Activated T-cell treated with anti-CD3 and anti-CD28 coated beads, Interleukin-2, amount 50 U/mL, for 48 hours (primary cell): ENCODE measurements around the gene FUT3.
A peak's percentile ranks its signal among the peaks of the same experiment; 100 is the strongest.
"Not testable (repeated sequence)": the region's sequence is repeated elsewhere in the genome, so short reads cannot be mapped to it uniquely, and the experiment has no call there.

Source experiments
- DNase-seq, 2 experiments: peaks; one replicate each; pipeline ENCODE4 v3.0.0-alpha.2; 2020

Gene FUT3

DNA sequence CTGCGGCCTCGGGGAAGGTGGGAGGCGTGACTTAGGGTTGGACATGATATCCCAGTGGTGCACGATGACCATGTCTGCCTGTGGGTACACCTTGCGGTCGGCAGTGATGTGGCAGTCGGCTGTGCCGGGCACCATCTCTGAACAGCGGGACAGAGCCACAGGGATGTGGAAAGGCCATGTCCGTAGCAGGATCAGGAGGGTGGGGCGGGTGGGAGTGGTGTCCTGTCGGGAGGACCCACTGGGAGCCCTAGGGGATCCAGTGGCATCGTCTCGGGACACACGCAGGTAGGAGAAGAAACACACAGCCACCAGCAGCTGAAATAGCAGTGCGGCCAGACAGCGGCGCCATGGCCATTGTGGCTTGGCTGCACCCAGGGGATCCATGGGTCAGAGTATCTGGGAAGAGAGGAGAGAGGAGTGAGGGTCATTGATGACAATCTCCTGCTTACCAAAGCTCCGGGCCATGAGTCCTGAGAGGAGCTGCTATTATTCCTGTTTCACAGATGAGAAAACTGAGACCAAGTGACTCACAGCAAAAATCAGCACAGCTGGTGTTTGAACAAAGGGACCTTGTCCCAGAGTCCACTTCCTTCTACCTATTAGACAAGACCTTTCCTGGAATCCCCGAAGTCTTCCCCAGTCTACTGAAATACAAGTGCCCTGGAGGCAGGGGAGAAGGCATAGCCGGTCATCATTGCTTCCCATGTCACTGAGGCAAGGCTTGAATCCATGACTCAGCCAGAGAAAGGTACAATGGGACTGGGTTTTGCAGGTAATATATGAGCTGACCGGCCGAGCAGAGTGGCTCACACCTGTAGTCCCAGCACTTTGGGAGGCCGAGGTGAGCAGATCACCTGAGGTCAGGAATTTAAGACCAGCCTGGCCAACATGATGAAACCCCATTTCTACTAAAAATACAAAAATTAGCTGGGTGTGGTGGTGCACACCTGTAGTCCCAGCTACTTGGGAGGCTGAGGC lies 6.5 kb downstream of the FUT3 start:
- DNase-seq: no peak

DNA sequence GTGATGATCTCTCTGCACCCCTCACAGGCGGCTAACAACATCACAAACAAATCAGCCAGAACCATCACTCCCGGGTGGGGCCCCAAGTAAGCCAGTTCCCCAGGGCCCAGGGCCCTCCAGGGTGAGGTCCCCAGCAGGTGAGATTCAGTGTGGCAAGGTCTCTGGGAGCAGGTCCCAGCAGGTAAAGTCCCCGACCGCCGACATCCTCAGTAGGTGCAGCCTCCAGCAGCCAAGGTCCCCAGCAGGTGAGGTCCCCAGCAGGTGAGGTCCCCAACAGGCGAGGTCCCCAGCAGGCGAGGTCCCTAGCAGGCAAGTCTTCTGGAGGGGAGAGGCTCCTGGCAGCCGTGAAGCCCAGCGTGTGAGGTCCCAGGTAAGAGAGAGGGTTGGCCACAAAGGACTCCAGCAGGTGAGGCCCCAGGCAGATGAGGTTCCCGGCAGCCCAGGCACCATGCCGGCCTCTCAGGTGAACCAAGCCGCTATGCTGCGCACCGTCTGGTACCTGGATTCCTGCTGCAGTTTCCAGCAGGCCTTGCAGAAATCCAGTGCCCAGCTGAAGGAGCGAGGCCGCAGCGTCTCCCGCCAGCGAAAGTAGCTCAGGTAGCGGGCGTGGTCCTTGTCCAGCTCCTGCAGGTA lies 7.8 kb downstream of the FUT3 start:
- no peak for DNase-seq

DNA sequence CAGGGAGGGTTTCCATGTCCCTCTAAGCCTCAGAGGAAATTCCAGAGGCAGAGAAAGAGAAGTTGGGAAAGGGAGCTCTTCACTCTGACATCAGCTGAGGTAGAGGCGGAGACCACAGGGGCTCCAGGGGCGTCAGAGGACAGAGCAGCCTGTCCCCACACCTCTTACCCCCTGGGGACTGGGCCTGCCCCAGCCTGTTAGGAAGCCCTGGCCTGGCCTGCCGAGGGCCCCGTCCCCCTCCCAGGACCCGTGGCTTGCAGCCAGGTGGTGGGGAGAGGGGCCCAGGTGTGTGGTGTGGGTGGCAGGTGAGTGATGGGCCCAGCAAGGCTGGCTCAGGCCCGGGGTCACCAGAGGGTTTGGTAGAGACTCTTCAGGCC lies 9.5 kb downstream of the FUT3 start:
- DNase-seq: not testable (repeated sequence)

DNA sequence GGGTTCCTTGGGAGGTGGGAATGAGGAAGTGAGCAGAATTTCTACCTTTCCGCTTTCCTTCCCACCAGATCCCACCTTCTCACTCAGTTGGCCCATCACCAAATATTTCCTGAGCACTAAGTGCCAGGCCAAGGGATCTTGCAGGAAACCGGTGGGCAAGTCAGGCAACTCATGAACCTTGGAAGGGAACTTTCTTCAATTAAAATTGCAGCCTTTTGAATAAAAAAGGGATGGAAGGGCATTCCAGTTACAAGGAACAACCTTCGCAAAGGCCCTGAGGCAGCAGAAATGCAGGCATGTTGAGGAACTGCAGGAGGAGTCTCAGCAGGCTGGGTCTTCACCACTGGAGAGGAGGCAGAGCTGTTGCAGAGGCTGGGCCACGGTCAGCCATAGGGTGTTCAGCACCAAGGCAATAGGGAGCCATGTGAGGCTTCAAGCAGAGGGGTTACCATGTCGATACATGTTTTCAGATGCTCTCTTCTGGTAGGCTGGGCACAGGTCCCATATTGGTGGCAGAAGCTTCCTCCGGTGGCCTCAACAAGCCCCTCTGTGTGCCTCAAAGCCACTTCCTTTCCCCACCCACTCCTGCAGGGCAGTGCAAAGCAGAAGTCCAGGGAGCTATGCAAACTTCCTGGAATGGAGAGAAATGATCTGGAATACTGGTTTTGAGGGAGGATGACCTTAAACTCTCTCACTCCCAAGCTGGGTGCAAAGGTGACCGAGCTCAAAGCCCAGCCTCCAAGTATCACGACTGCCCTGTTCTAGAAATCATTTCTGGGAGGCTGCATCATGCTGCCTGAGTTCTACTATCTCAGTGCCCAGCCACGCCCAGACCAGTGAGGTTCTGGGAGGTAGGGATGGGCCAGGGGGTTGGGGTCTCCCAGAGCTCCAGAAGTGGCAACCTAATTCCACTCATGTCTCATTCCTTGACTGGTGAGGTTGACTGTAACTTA lies 11.9 kb downstream of the FUT3 start, which contains the start of gene FUT6:
Gene FUT6 (minus strand): TSS at position 638 of the 953 bp plus-strand sequence. CDS start 7,135 bp downstream, outside the sequence.
- no peak for DNase-seq

DNA sequence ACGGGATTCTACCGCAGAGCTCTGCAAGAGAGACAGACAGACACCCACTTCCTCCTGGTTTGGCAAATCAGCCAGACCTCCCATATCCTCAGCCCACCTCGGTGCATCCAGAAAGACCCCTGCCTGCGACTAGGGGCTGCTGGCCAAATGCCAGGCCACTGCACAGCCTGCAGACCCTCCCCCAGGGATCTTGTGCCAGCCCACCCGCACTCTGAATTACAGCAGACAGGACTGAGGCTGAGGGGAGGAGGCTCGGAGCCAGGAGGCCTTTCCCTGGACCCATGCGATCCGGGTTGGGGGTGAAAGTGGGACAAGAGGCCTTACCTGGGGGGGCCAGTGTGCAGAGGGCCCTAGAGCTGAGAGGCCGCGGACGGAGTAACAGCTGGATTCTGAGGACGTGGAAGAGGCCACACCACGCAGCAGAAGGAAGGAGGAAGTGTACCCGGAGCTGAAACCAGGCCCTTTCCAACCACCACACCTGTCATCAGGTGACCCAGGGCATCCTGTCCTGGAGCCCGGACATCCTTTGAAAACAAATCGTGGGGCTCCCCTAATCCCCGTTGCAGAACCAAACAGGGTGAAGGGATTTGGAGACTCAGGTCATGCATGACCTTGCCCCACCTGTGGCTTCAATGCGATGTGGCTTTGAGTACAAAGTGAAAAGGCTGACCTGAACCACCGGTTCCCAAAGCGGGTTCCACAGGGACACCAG lies 12.7 kb downstream of the FUT3 start:
- no peak for DNase-seq

DNA sequence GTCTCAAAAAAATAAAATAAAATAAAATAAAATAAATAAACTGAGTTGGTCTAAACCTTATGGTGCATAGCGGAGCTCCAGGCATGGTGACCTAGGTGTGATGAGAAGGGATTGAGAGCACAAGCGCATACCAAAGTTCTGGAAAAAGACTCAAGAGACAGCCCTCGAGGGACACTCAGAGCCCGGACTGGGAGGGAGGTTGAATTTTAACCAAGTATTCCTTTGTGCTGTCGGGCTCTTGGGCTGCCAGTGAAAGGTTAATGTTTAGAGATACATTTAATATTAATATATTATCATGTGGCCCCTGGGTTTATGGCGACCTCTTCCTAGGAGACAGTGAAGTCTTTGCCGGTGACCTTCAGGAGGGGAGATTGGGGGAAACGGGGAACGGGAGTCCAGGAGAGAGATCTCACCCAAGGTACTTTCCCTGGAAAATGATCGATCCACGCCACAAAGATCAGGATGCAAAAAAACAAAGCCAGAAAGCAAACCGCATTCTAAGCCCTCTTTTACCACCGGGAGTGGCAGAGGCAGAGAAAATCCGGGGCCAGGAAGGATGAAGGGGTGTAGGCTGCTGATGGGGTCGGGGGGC lies 13.4 kb downstream of the FUT3 start:
- no peak for DNase-seq

DNA sequence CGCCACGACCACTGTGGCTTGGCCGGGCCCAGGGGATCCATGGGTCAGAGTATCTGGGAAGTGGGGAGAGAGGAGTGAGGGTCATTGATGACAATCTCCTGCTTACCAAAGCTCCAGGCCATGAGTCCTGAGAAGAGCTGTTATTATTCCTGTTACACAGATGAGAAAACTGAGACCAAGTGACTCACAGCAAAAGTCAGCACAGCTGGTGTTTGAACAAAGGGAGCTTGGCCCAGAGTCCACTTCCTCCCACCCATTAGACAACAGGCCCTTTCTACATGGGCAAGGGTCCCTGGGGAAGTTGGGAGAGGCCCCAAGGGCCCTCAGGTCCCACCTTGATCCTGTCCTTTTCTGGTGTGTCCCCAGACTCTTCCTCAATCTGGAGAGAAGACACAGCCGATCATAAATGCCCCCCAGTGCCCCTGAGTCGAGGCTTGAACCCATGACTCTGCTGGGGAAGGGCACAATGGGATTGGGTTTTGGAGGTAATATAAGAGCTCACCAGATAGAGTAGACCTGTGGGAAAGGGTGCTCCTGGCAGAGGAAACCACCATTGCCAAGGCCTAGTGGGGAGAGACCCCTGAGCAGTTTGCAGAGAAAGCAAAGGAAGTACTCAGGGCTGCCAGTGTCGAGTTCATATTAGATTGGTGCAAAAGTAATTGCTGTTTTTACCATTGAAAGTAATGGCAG lies 18.6 kb downstream of the FUT3 start:
- DNase-seq: no peak

DNA sequence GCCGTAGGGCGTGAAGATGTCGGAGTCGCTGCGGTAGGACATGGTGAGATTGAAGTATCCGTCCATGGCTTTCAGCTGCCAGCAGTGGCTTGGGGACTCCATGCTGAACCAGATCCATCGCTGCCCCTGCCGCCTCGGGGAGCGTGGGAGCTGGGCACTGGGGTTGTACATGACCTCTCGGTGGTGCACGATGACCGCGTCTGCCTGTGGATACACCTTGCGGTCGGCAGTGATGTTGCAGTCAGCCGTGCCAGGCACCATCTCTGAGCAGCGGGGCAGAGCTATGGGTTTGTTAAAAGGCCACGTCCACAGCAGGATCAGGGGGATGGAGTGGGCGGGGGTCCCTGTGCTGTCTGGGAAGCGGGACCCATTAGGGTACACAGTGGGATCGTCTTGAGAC lies 19.2 kb downstream of the FUT3 start:
- no peak for DNase-seq

DNA sequence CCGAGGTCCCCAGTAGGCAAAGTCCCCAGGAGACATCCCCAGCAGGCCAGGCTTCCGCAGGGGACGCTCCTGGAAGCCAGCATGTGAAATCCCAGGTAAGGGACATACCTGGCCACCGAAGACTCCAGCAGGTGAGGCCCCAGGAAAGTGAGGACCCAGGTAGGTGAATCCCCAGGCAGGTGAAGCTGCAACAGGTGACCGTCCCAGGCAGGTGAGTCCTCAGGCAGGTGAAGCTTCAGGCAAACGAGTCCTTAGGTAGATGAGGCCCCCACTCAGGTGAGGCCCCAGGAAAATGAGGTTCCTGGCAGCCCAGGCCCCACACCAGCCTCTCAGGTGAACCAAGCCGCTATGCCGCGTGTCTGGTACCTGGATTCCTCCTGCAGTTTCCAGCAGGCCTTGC lies 20.1 kb downstream of the FUT3 start:
- no peak for DNase-seq

DNA sequence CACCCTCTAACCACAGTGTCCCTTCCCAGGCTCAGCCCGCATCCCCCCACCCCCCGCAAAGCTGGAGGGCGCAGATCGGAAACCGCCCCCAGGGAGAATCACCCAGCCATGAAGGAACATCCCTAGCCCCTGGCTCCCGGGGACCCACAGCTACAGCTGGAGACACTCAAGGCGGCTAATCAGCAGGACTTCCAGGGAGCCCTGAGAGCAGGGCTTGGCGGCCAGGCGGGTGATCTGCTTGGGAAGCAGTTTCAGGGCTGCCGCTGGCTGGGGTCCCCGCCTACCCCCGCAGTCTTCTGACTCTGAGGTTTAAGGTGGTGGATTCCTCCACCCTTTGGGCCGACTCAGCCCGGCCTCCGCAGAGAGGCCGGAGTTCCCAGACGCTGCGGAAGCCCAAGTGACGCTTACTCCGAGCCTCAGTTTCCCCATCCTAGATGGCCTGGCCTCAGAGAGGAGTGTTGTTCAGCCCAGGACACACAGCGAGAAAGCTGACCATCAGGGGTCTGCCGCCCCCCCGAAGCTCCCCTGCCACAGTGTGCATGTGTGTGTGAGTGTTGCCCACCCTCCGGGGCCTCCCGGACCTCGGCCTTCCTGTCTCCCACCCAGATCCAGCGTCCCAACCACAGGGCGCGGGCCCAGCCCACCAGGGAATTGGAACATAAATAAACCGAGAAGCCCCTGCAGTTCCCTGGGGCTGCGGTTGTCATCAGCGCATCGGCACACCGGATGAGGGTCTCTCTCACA lies 21.5 kb downstream of the FUT3 start:
- DNase-seq: no peak

DNA sequence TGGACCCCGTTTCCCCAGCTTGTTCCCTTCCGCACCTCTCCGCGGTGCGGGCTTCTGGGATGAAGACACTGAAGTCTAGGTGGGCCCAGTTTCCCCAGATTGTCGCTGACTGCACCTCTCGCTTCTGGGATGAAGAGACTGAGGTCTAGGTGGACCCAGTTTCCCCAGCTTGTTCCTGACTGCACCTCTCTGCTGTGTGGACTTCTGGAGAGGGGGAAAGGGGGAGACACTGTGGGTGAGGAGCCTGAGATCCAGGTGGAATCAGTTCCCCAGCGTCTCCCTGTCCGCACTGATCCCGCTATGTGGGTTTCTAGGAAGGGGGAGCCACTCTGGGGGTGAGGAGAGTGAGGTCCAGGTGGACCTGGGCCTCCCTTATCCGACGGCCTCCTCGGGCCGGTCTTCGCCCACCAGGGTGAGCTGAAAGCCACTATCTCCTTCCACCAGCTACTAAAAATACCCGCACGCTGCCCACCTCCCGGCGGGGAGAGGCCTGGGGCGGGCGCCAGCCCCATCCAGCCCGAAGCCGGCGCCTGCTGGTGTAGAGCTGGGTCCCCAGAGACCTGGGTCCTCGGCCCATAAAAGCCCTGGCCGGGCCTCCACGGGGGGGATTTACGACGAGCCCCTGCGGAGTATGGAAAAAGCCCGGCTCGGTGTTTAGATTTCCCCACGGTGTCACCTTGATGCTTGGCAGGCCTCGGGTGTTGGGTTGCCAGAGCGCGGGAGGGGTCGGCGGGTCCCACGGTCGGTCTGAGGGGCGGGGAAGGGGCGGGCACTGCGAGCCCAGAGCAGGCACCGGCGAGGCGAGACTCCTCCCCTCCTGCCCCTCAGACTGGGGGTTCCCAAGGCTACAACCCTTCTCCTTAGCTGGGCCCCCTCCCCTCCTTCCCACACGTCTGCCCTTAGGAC lies 22.3 kb downstream of the FUT3 start:
- DNase-seq: peak; percentile 69 to 71

DNA sequence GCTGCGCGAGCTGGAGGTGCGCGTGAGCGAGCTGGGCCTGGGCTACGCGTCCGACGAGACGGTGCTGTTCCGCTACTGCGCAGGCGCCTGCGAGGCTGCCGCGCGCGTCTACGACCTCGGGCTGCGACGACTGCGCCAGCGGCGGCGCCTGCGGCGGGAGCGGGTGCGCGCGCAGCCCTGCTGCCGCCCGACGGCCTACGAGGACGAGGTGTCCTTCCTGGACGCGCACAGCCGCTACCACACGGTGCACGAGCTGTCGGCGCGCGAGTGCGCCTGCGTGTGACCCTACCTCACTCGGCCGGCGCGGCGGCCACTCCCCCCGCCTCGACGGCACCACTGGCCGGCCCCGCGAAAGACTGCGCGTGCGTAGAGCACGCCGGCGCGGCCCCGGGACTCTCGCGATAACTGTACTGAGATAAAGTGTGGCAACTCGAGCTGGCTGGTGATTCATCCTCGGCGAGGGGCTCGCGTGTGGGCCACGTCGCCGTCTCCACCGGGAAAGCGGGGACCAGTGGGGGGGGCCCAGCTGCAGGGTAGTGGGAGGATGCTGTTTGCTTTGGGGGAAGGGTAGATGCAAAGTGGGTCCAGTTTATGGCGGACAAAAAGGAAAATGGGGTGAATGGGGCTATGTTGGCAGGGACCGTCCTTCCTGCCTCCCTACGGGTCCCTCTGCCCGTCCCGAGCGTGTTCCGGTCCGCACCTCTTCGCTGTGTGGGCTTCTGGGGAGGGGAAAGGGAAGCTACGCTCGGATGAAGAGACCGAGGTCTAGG lies 23.2 kb downstream of the FUT3 start:
- DNase-seq: peak; percentile 99 to 100

DNA sequence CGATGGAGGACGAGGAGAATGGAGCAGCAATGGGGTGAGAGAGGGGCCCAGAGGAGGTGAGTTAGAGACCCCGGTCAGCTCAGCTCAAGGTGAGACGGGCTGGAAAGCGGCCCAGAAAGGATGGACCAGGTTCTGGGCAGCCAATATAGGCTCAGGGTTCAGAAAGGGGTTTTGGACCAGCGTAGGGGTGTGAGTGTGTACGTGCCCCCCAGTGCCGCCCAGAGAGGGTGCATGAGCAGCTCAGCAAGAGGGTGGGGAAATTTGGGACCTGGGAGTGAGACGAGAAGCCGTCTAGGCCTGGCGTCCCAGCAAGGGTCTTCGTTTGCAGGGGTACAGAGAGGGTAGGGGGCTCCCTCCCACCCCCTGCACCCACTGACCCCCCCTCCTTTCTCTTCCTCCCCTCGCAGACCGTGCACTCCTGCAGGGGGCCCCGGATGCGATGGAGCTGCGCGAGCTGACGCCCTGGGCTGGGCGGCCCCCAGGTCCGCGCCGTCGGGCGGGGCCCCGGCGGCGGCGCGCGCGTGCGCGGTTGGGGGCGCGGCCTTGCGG lies 23.8 kb downstream of the FUT3 start:
- DNase-seq: no peak

DNA sequence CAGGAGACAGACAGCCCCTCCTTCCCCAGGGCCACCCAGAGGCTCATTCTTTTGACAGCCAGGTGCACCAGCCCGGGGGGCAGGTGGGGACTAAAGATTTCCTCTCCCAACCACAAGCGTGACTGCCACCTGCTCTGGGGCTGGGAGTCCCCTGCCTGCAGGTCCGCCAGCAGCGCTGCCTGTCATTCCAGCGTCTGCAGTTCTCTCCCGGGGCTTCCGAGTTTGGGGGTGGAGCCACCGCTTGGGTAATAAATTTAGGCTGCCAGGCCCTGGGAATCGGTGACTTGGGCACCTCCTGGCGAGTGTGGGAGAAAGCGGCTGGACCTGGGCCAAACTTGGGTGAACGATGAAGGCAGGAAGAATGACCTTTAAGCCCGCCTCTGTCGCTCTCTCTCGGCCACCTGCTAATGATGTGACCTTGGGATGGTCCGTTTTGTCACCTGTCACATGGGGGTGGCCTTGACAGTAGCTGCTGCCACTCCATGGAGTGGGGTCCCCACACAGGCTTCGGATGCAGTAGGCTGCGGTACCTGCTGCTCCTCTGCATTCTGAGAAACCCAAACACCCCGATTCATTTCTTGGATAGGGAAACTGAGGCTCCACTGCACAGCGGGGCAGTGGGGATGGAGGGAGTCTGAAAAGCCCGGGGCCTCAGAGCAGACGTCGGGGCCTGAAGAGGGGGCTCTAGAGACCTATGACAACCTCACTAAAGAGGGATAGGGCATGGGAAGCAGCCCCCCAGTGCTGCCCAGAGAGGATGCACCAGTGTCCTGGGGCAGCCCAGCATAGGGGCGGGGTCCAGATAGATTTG lies 24.5 kb downstream of the FUT3 start:
- peak; percentile 36 to 37 for DNase-seq

DNA sequence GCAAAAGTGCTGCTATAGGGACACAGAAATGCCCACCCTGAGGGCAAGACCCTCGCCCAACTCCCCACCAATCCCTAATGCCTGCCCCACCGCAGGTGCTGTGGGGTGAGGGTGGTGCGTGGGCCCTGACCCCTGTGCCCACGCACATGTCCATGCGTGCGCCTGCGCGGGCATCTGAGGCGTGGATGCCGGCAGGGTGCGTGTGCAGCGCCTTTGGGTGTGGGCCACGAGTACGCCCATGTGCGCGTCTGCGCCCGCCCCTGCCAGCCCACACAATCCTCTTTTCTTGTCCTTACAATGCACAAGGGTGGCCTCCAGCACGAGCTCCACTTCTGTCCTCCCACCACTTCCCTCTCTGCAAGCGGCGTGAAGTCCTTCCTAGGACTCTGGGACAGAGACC lies 26.1 kb downstream of the FUT3 start:
- no peak for DNase-seq

DNA sequence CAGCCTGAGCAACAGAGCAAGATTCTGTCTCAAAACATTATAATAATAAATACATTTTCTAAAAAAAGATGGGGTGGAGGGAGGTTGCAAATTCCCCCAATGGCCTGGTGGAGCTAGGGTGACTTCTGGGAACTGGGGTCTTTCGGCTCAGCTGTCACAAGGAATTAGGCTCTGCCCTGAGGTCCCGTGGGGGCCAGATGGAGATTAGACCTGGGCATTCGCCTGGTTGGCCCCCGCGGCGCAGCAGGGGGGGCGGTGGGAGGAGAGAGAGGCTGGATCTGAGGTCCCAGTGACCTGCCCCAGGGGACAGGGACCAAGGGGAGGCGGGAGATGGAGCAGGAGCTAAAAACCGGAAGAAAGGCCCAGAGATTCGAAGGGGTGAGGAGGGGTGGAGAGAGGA lies 26.5 kb downstream of the FUT3 start:
- DNase-seq: no peak

DNA sequence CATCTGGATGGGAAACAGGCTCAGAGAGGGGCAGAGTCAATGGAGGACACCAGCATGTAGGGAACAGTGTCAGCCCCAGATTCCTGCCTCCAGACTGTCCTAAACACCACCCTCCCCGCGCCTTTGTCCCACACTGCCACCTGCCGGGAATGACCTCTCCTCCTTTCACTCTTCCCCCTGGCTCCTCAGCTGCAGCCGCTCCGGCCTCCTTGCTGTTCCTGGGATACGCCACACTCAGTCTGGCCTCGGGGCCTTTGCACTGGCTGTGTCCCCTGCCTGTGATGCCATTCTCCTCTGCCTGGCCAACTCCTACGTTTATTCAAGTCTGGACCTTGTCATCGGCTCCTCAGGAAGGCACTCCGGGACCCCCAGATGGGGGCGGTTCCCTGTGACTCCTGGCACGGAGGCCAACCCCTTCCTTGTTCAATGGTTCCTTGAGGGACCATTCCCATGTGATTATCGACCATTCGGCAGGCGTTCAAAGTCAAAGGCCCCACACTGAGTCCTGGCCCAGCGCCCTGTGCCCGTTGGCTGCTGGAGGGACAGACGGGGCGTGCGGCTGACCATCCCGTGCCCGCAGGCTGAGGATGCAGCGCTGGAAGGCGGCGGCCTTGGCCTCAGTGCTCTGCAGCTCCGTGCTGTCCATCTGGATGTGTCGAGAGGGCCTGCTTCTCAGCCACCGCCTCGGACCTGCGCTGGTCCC lies 27.5 kb downstream of the FUT3 start:
- DNase-seq: no peak
